ES-I3 (cell line): ENCODE results near the gene CBX2.

Experiments
- H3K36me3 ChIP-seq: 2 replicates; pipeline ENCODE4 v1.6.1; 2013; ENCODE audit warnings: mild to moderate bottlenecking, low read length, control low read depth, moderate library complexity; ENCODE audit not compliant: insufficient read depth
- H3K4me1 ChIP-seq: 2 replicates; pipeline ENCODE4 v1.6.1; 2013; ENCODE audit warnings: mild to moderate bottlenecking, control low read depth, low read length; ENCODE audit not compliant: insufficient read depth
- H3K9ac ChIP-seq: 2 replicates; pipeline ENCODE4 v1.6.1; 2013; ENCODE audit warnings: low read depth, mild to moderate bottlenecking, low read length, moderate library complexity
- H3K9me3 ChIP-seq: 2 replicates; pipeline ENCODE4 v1.6.1; 2013; ENCODE audit warnings: mild to moderate bottlenecking, low read length, moderate library complexity; ENCODE audit not compliant: control insufficient read depth, insufficient read depth

Gene CBX2

DNA sequence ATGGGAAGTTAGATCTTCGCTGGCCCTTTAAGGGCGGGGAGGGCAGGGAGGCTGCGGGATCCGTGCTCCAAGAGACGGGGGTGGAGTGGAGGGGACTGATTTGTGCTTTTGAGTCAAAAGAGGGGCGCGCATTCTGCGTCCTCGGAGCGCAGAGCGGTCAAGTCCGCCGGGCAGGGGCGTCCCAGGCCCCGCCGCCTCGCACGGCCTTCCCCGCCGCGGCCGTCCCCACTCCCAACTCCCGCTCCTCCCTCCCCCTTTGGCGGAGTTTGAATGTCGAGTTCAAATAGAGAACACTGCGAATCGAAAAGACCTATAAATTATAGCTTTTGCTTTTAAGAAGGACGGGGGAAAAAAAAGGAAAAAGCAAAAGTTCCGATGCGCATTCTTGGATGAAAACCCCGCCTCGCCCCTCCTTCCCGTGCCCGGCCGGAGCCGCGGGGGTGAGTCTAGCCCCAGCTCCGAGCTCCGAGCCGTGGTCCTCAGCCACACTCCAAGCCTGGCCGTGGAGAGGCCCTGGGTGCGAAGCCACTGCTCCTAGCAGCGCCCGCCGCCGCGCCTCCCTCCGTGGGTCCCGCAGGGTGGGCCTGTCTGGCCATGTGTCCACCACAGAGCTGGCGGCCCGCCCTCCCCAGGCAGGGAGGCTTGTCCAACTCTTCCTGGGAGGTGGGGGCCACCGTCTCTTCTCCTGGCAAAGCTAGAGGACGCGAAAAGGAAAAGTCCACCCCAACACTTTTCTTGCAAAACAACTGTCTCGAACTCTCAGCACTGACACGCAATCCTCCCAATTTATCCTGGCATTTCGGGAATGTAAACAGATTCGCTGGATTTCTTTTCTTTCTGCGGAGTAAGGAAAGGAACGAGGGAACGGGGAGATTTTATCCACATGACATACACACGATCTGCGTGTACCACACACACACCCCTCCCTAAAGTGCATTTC, 15.3 kb downstream of the CBX2 start:
- H3K4me1 ChIP-seq: peaks cover 22% of the 10 kb centered on the region
- H3K9me3 ChIP-seq: no peaks in the 10 kb centered on the region
- no peaks in the 10 kb centered on the region for H3K36me3 ChIP-seq
- peak overlapping the region; percentile 21; the same call in 1 of the 2 replicates for H3K9ac ChIP-seq

DNA sequence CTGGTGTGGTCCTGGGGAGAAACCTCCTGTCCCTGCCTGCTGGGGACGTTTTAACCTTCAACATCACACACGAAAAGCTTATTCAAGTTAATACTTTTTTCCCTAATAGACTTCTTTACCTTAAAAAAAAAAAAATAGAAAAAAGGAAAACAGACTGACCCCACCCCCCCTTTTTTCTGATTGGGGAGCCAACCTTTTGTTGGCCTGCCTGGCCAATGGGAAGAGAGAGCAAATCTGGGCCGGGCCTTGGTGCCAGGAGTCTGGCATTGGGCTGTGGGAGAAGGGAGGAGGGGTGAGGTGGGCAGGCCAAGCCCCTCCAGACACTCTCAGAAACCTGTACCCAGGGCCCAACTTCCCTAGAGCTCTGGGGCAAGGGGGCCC, 16.0 kb downstream of the CBX2 start:
- Histone ChIP-seq H3K4me1 (peaks cover 16% of the 10 kb centered on the region), H3K9me3 (no peaks in the 10 kb centered on the region), H3K36me3 (no peaks in the 10 kb centered on the region), H3K9ac (peak overlapping the region; percentile 21; the same call in 1 of the 2 replicates)

GRCh38 chr17:79794659-79795511, 16.9 kb downstream of the CBX2 start:
- H3K9ac ChIP-seq: peak overlapping the region; percentile 28; the same call in 1 of the 2 replicates
- H3K4me1 ChIP-seq: peaks cover 16% of the 10 kb centered on the region; the same call in 1 of the 2 replicates
- no peaks in the 10 kb centered on the region for H3K9me3 ChIP-seq
- no peaks in the 10 kb centered on the region for H3K36me3 ChIP-seq

GRCh38 chr17:79795795-79796443, 18.0 kb downstream of the CBX2 start:
- Histone ChIP-seq H3K9me3 (no peaks in the 10 kb centered on the region), H3K36me3 (no peaks in the 10 kb centered on the region), H3K4me1 (peaks cover 19% of the 10 kb centered on the region; the same call in 1 of the 2 replicates), H3K9ac (peak overlapping the region; percentile 80; the same call in 1 of the 2 replicates)

- Histone ChIP-seq H3K9ac (peak overlapping the region; percentile 80), H3K36me3 (no peaks in the 10 kb centered on the region), H3K4me1 (peaks cover 17% of the 10 kb centered on the region; the same call in 1 of the 2 replicates), H3K9me3 (no peaks in the 10 kb centered on the region)
Measured at GRCh38 chr17:79796444-79796762, 18.5 kb downstream of the CBX2 start.

DNA sequence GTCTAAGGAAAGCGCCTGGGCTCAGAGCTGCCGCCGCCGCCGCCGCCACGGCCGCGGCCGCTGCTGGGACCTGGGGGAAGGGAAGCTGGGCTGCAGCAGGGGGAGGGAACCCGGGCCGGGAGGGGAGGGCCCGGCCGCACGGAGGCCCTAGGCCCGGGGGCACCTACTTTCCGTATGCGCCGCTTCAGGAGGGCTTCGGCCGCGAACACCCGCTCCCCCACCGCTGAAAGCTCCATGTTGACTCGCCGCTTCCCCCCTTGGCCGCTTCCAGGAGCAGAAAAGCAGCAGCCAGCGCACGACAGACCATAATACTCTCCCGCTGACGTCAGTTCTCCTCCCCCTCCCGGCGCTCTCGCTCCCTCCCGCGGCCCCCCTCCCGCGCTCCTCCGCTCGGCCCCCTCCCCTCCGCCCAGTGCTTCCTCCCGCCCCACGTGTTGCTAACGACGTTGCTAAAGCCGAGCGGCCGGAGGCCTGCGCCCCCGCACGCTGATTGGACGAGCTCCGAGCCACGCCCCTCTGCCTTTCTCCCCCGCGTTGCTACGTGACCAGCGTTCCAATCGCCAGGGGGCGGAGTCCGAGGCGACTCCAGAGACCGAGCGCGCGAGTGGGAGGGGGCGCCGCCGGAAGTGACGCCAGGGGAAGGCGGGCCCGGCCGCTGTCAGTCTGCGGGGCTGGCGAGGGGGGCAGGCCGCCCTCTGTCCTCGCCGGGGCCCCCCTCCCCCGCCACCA, 19.0 kb downstream of the CBX2 start, which contains the start of gene CBX8:
Gene CBX8, minus strand, starts transcription at position 315 of the 729 bp plus-strand sequence. Its CDS starts 79 bp downstream, at position 236.
- H3K4me1 ChIP-seq: peaks cover 17% of the 10 kb centered on the region; the same call in 1 of the 2 replicates

DNA sequence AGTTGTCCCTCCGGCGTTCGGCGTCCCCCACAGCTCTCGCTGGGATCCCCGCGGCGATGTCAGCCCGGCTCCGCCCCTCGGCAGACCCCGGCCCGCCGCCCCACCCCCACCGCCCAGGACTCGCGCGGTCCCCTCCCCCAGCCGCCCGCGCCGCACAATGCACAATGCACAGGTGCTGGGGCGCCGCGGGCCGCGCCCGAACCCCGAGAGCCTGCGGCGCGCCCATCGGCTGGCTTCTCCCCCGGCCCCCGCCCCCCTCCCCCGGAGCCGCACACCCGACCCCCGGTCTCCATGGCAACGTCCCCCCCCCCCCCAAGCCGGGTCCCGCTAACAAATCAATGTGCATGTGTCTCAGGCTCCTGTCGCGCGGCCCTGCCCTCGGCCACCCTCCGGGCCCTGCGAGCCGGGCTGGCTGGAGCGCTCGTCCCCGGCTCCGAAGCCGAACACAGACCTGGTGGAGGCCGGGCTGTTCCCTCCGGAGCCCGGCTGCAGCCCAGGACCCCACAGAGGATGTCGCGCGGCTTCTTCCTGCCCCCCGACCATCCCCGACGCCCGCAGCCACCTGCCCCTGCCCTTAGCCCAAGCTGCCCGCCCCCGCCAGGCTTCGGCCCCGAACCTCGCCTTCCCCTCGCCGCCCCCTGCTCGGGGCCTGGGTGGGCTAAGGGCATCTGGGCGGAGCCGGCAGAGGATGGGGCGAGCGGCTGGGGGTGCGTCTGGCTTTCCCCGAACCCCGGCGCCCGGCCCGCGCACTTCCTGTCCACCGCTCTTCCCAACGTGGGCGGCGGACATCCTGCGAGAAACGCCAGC, 19.7 kb downstream of the CBX2 start:
- Histone ChIP-seq H3K4me1 (peaks cover 12% of the 10 kb centered on the region; the same call in 1 of the 2 replicates), H3K36me3 (no peaks in the 10 kb centered on the region), H3K9ac (peak overlapping the region; percentile 23; the same call in 1 of the 2 replicates), H3K9me3 (peaks cover 8% of the 10 kb centered on the region; the same call in 1 of the 2 replicates)

More for the DNA sequence above, 19.0 kb downstream of the CBX2 start, which contains the start of gene CBX8:
- Histone ChIP-seq H3K9me3 (peaks cover 1% of the 10 kb centered on the region; the same call in 1 of the 2 replicates), H3K9ac (peak within 1 kb of the TSS; percentile 80), H3K36me3 (no peaks in the 10 kb centered on the region)

DNA sequence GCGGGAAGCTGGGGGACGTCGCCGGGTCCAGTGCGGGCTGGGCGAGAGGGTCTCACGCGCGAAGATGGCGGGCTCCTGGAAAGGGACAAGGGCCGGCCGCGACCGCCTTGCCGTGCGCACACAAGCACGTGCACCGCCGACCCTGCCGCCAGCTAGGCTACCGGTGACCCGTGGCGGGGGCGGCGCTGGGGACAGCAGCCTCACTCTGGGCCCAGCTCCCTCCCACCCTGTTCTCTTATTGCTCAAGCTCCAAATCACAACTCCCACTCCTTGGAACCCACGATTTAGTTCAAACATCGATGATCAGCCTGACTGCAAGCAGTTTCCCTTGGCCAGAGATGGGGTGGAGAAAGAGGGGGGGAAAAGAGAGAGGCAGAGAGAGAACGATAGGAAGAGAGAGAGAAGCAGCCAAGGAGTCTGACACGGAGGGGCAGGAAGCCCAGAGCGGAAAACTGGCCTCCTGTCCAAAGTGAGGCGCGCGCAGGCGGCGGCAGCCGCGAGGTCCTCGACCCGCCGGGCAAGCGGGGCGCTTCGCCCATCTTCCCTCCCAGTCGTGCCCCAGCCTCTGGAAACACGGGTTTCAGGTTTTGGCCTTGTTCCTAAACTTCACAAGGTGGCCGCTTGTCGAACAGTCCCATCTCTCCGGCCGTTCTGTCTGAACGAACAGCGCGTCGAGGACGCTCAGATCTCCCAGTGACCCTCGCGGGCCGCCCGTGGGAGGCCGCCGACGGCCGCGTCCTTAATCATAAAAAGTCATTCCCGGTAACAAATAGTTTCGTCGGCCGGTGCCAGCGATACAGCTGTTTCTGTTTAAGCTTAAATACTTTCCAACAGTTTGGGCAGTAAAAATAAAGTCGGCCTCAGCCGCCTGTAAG, 20.6 kb downstream of the CBX2 start:
- Histone ChIP-seq H3K4me1 (peaks cover 12% of the 10 kb centered on the region; the same call in 1 of the 2 replicates), H3K9ac (peak overlapping the region; percentile 23; the same call in 1 of the 2 replicates), H3K36me3 (no peaks in the 10 kb centered on the region), H3K9me3 (peaks cover 8% of the 10 kb centered on the region; the same call in 1 of the 2 replicates)

DNA sequence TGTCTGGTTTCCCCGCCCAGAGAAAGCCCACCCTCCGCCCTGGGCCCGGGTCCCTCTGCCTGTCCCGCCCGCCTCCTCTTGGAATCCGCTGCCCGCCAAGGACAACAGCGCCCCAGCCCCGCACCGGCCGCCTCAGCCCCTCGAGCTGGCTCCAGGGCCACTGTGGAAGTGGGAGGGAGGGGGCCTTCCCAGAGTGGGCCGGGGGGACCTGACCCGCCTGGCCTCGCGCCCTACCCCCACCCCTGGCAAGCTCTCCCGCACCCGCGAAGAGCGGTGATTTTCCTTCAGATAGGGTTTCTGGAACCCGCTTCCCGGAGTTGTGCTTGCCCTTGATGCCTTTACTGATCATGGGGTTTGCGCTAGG, 21.2 kb downstream of the CBX2 start:
- H3K4me1 ChIP-seq: peaks cover 12% of the 10 kb centered on the region; the same call in 1 of the 2 replicates

DNA sequence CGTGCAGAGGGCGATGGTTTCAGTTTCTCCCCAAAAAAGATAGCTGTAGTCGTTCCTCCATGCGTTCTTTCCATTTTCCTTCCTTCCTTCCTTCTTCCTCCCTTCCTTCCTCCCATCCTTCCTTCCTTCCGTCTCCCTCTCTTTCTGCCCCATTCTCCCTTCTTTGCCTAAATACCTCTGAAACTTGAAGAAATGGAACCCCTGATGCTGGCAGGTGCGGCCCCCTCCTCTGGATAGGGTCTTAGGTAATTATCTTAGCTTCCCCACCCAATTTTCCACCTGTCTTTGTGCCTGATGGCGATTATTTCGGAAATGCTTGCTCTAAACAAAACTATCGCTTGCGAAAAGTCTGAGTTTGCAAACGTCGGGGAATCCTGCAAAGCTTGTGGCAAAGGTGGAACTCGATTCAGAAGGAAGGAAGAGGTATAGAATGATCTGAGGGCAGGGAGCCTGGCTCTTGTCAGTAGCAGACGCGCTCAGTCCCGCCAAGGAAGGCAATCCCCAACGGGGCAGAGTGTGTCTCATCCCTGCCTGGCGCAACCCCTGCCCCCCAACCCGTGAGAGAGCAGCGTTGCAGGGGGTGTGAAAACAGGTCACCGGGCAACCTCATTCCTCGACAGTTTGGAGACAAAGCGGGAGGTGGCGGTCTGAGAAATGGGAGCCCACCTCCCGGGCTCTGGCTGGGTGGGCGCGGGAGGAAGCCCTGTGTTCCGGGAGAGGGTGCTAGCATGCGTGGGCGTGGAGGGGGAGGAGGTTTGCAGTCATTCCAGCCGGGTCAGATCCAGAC, 21.8 kb downstream of the CBX2 start:
- H3K36me3 ChIP-seq: no peaks in the 10 kb centered on the region
- H3K9ac ChIP-seq: no peak overlapping the region
- peaks cover 15% of the 10 kb centered on the region for H3K4me1 ChIP-seq
- H3K9me3 ChIP-seq: peaks cover 8% of the 10 kb centered on the region; the same call in 1 of the 2 replicates

More for the DNA sequence above, 21.2 kb downstream of the CBX2 start:
- H3K9me3 ChIP-seq: peaks cover 8% of the 10 kb centered on the region; the same call in 1 of the 2 replicates
- H3K36me3 ChIP-seq: no peaks in the 10 kb centered on the region
- no peak overlapping the region for H3K9ac ChIP-seq

DNA sequence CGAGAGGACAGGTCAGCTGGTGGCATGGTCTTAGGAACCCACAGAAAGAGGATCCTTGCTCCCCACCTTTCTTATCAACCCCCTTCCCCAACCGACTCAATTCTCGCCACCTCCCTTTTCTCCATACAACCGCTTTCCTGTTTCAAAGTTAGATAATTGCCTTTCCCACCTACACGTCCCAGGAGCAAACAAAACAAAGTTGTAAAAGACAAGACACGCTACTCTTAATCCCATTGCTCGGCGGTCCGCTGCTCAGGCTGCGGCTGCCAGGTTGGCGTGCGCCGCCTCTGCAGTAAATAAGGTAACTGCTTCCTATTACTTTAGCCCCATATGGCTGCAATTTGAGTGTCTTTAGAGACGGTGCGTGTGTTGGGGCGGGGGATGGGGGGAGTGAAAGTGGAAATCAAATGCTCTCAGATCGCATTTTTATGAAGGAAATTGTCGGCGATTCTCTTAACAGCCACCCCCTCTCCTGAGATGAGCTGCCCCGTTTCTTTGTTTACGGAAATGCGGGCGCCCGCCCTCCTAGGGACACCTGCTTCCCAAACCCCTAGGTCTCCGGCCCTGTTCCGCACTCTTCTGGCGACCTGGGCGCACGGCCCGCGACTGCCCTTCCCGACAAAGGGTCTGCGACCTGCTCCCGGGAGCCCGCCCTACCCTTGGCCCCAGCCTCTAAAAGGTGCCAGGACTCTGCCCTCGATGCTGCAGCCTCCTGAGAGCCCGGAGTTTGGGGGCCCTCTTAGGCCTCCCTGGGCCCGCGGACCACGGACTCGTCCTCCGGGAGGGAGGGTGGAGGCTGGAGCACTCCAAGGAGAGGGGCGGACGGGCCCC, 22.6 kb downstream of the CBX2 start:
- Histone ChIP-seq H3K9me3 (peaks cover 8% of the 10 kb centered on the region; the same call in 1 of the 2 replicates), H3K36me3 (no peaks in the 10 kb centered on the region), H3K4me1 (peaks cover 21% of the 10 kb centered on the region), H3K9ac (peak overlapping the region; percentile 37; the same call in 1 of the 2 replicates)
